Inferior parietal cortex (tissue), 1 donor: Measurements from ENCODE around the gene OPCML.
A peak's percentile ranks its signal among the peaks of the same experiment; 100 is the strongest.

Source experiments
- DNase-seq: peaks from one replicate; pipeline ENCODE4 v3.0.0-alpha.2; 2016; ENCODE audit errors: extremely low spot score

The OPCML gene

GRCh38 chr11:133503236-133503635, 29.1 kb downstream of the OPCML start:
- no peak for DNase-seq

- no peak for DNase-seq
Observed at GRCh38 chr11:133501643-133502539, 30.4 kb downstream of the OPCML start.

- DNase-seq: no peak
Observed at GRCh38 chr11:133500936-133501335, 31.4 kb downstream of the OPCML start.

GRCh38 chr11:133500435-133500834, 31.9 kb downstream of the OPCML start:
- no peak for DNase-seq

GRCh38 chr11:133498969-133499368, 33.3 kb downstream of the OPCML start:
- DNase-seq: no peak

GRCh38 chr11:133497477-133498140, 34.7 kb downstream of the OPCML start:
- no peak for DNase-seq

GRCh38 chr11:133492895-133493294, 39.4 kb downstream of the OPCML start:
- no peak for DNase-seq

- no peak for DNase-seq
Observed at GRCh38 chr11:133491680-133492383, 40.5 kb downstream of the OPCML start.

- DNase-seq: no peak
Observed at GRCh38 chr11:133480722-133481121, 51.6 kb downstream of the OPCML start.

- no peak for DNase-seq
Observed at GRCh38 chr11:133479209-133479608, 53.1 kb downstream of the OPCML start.

- no peak for DNase-seq
Observed at GRCh38 chr11:133477251-133477625, 55.1 kb downstream of the OPCML start.

GRCh38 chr11:133476570-133477250, 55.6 kb downstream of the OPCML start:
- no peak for DNase-seq

GRCh38 chr11:133474461-133474860, 57.8 kb downstream of the OPCML start:
- no peak for DNase-seq

GRCh38 chr11:133467686-133468085, 64.6 kb downstream of the OPCML start:
- DNase-seq: no peak

- DNase-seq: peak; percentile 38
Observed at GRCh38 chr11:133443206-133443747, 89.0 kb downstream of the OPCML start.

- no peak for DNase-seq
Observed at GRCh38 chr11:133441964-133442660, 90.2 kb downstream of the OPCML start.

GRCh38 chr11:133425992-133426391, 106.3 kb downstream of the OPCML start:
- DNase-seq: no peak

GRCh38 chr11:133425245-133425644, 107.1 kb downstream of the OPCML start:
- no peak for DNase-seq

- DNase-seq: no peak
Observed at GRCh38 chr11:133418218-133418617, 114.1 kb downstream of the OPCML start.

GRCh38 chr11:133414506-133414905, 117.8 kb downstream of the OPCML start:
- DNase-seq: no peak

- DNase-seq: no peak
Observed at GRCh38 chr11:133413703-133414102, 118.6 kb downstream of the OPCML start.
